Activated effector memory CD4-positive, alpha-beta T cell treated with anti-CD3 and anti-CD28 coated beads, Interleukin-2, amount 50 U/mL, for 16 hours (primary cell): ENCODE measurements around the gene STXBP3.

ENCODE experiments used
- DNase-seq: peaks from one replicate; pipeline ENCODE4 v3.0.0-alpha.2; 2020

The STXBP3 gene

GRCh38 chr1:108845991-108846390 lies 99.5 kb downstream of the STXBP3 start:
- no peak for DNase-seq

DNA sequence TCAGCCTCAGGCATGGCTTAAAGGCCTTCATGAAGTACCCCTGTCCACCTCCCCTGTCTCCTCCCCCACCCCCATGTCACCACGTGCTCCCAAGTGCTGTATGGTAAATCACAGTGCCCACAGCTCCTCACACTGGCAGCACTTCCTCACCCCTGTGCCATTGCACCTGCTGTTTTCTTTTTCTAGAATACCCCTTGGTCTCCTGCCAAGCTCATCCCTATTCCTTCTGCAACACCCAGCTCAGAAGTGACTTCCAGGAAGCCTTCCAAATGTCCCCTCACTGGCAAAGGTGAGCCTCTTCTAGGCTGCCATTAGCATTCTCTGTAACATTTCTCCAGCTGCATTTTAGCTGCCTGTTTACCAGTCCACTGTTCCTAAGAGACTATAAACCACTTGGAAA lies 101.0 kb downstream of the STXBP3 start:
- DNase-seq: no peak

- no peak for DNase-seq
These were observed 102.3 kb downstream of the STXBP3 start for GRCh38 chr1:108848806-108849205.

GRCh38 chr1:108850929-108851328 lies 104.5 kb downstream of the STXBP3 start:
- DNase-seq: no peak

- no peak for DNase-seq
These were observed 105.1 kb downstream of the STXBP3 start for GRCh38 chr1:108851567-108851966.

GRCh38 chr1:108852221-108852975 lies 105.9 kb downstream of the STXBP3 start:
- no peak for DNase-seq

GRCh38 chr1:108854221-108855019 lies 107.9 kb downstream of the STXBP3 start:
- DNase-seq: no peak

DNA sequence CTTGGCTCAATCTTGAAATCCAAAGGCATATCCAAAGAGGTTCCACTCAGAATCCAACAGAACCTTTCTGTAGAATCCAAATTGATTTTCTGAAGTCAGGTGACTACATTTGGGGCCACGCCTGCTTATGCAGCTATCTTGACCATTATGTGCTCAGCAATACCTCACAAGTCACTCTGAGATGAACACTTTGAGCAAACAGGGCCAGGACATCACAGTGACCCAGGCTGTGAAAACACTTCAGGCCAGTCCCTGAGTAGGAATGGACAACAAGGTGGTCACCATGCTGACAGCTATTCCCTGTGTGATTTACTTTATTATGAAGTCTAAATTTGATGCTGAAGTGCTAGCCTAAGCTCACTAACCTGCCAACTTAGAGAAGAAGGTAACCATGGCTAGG lies 110.5 kb downstream of the STXBP3 start, which contains the start of gene AKNAD1:
TSS of gene AKNAD1 (minus strand) at position 101 of the 400 bp plus-strand sequence. CDS start 4,430 bp downstream, outside the sequence.
- no peak for DNase-seq

DNA sequence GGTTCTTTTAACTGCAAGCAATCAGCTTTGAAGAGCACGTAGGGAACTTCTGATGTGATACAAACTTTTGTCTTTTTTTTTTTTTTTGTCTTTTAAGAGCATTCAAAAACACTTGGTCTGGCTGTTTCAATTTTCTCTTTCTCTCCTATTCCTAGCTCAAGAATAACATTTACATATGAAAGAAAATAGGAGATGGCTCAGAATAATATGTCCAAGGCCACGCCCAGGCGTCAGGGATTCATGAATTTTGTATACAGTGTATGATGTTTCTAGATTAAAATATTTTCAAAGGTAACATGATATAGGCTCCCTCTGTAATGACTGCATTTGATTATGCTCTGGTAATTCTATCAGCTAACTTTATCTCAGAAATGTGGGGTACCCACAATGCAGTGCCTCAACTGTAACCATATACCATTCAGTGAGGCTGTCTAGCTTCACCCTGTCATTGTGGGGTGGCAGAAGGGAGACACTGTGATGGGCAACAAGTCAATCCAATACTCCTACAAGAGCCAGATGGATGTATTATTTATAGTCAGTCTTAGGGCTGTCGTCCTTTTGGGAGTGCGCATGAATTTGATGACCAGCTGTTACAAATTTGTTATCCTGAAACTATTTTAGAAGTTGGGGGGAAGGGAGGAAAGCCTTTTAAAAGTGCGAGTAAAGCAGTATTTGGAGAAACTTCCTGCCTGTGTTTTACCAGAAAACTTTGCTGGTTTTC lies 111.9 kb downstream of the STXBP3 start:
- no peak for DNase-seq
